SK-N-MC (cell line): ENCODE data around the gene ALAD.
"Not testable (repeated sequence)": the region's sequence is repeated elsewhere in the genome, so short reads cannot be mapped to it uniquely, and the experiment has no call there.

Experiments used
- DNase-seq: peaks from one replicate; pipeline ENCODE4 v3.0.0-alpha.2; 2011; ENCODE audit warnings: low read depth, low spot score
- H3K27ac ChIP-seq: fragments of 200-600 bp; sonication (generic); 2 replicates; pipeline ENCODE4 v1.5.1; 2016; ENCODE audit warnings: mixed run types
- H3K36me3 ChIP-seq: fragments of 200-600 bp; sonication (generic); 2 replicates; pipeline ENCODE4 v1.6.1; 2017; ENCODE audit warnings: antibody characterized with exemption, low read length, mixed read lengths; ENCODE audit not compliant: insufficient read depth
- H3K4me3 ChIP-seq: fragments of 200-600 bp; sonication (generic); 2 replicates; pipeline ENCODE4 v1.5.1; 2016
- H3K9ac ChIP-seq: fragments of 200-600 bp; sonication (generic); 2 replicates; pipeline ENCODE4 v1.8.0; 2017; ENCODE audit warnings: mixed run types, mixed read lengths; ENCODE audit not compliant: insufficient read length
- H3K9me3 ChIP-seq: fragments of 200-600 bp; sonication (generic); 2 replicates; pipeline ENCODE4 v1.6.1; 2017; ENCODE audit warnings: low read depth, mild to moderate bottlenecking, antibody characterized with exemption, low read length, moderate library complexity, mixed read lengths
- EZH2 ChIP-seq: fragments of 200-600 bp; sonication (generic); IDR thresholded peaks from one replicate; pipeline ENCODE4 v1.6.1; 2017; ENCODE audit warnings: antibody characterized with exemption
- FOXP2 ChIP-seq: optimal IDR thresholded peaks from 2 replicates; pipeline ENCODE3; 2011; ENCODE audit warnings: mild to moderate bottlenecking, moderate library complexity; ENCODE audit not compliant: insufficient read depth; ENCODE audit errors: extremely low read length, control extremely low read depth
- POLR2AphosphoS5 ChIP-seq: IDR thresholded peaks from 2 replicates; pipeline ENCODE4 v1.6.1; 2012; ENCODE audit warnings: mild to moderate bottlenecking, low read depth, low read length, borderline replicate concordance

Gene ALAD

DNA sequence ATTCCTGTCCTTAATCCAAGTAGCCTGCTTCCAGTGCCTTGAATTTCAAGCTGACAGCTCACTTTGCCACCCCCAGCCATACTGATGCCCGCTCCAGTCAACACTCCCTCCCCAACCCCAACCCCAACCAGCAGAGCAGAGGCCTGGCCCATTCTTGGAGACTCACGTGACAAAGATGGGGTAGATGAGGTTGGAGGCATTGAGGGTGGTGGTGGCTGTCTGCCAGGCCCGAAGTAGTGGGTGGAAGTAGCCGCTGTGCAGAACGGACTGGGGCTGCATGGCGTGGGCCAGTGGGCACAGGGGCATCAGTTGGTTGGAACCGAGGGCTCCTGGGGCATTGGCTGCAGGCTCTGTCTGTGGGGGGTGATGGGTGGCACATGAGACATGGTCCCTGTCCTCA lies 7.8 kb downstream of the ALAD start:
- Histone ChIP-seq H3K9ac (no peak overlapping the region), H3K36me3 (peaks cover 5% of the 10 kb centered on the region; the same call in 1 of the 2 replicates)

DNA sequence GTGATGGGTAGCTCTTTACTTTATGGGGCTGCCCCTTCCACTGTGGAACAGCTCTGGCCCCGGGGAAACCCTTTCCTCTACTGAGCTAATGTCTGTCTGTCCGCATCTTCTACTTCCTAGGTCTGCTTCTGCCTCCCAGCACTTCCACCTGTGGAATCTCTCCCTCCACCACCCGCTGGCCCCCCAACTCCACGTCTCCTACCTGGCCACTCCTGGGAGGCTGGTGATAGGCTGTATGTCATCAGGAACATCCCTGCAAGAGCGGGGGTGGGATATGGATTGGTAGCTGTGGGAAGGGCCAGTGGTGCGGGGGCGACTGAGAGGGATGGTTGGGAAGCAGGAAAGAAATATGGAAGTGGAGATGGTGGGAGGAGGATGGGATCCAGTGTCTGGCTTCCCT lies 9.2 kb downstream of the ALAD start:
- Histone ChIP-seq H3K9ac (no peak overlapping the region), H3K9me3 (no peaks in the 10 kb centered on the region), H3K36me3 (peaks cover 9% of the 10 kb centered on the region; the same call in 1 of the 2 replicates), H3K4me3 (no peak overlapping the region), H3K27ac (no peak overlapping the region)
- TF ChIP-seq EZH2 (no peak), FOXP2 (no peak), POLR2AphosphoS5 (no peak)
- DNase-seq = no peak

More for the DNA sequence above, 7.8 kb downstream of the ALAD start:
- DNase-seq = no peak
- TF ChIP-seq EZH2 = no peak
- TF ChIP-seq POLR2AphosphoS5 = no peak
- no peak for TF ChIP-seq FOXP2
- Histone ChIP-seq H3K4me3 (no peak overlapping the region), H3K9me3 (no peaks in the 10 kb centered on the region), H3K27ac (no peak overlapping the region)

DNA sequence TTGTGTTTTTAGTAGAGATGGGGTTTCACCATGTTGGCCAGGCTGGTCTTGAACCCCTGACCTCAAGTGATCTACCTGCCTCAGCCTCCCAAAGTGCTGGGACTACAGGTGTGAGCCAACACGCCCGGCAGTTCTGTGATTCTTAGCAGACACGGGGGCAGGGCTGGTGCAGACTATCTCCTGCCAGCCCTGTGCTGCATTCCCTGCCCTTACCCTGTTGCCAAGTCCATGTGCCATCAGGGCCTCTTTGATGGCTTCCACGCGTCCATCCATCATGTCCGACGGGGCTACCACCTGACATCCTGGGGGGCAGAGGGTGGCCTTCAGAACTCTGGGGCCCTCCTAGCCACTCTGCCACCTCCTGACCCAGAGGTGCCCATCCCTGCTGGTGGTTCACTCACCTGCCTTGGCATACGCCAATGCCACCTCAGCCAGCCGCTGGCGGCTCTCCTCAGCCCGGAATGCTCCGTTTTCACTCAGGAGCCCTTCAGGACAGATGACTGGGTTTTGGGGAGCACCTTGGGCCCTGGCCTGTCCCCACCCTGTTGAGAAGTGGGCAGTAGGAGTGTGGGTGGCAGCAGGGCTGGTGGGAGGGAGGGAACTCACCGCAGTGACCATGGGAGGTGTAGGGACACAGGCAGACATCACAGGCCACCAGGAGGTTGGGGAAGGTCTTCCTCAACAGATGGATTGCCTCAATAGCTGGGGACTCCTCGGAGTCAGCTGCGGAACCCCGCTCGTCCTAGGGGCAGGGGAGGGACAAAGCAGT lies 10.7 kb downstream of the ALAD start:
- DNase-seq = no peak
- Histone ChIP-seq H3K9ac (no peak overlapping the region), H3K27ac (no peak overlapping the region), H3K9me3 (no peaks in the 10 kb centered on the region), H3K36me3 (peaks cover 9% of the 10 kb centered on the region; the same call in 1 of the 2 replicates), H3K4me3 (no peak overlapping the region)
- no peak for TF ChIP-seq EZH2
- no peak for TF ChIP-seq POLR2AphosphoS5
- no peak for TF ChIP-seq FOXP2

DNA sequence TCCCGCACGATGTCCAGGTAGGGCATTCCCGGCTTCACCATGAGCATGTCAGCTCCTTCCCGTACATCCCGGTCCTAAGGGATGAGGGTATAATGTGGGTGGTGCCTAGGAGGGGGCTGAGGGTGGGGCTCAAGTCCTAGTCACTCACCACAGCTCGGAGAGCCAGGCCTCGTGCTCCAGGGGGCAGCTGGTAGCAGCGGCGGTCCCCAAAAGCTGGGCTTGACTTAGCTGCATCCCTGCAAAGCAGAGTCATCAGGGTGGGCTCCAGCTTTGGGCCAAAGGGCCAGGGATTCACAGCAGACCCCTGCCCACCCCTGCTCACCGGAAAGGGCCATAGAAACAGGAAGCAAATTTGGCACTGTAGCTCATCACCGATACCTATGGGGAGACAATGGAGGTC lies 11.6 kb downstream of the ALAD start:
- Histone ChIP-seq H3K36me3 (peaks cover 9% of the 10 kb centered on the region; the same call in 1 of the 2 replicates), H3K27ac (no peak overlapping the region), H3K9ac (no peak overlapping the region), H3K9me3 (no peaks in the 10 kb centered on the region), H3K4me3 (no peak overlapping the region)
- DNase-seq = no peak
- TF ChIP-seq EZH2 (no peak), POLR2AphosphoS5 (no peak), FOXP2 (no peak)

DNA sequence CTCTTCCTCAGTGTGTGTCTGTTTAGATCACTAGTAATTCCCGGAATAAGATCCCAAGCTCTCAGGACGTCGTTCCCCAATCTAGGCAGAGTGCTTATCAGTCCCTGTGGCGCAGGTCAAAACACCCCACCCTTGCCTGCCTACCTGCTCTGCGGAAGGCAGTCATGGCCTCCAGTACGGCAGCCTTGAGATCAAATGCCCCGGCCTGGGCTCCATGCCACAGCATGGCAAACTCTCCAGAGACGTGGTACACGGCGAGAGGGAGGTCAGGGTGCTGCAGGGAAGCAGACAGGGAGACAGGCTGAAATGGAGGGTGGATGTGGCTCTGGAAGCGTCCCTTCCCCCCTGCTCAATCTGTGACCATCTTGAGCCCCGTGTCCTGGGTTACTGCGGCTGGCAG lies 12.3 kb downstream of the ALAD start:
- H3K27ac ChIP-seq = no peak overlapping the region
- peaks cover 9% of the 10 kb centered on the region; the same call in 1 of the 2 replicates for H3K36me3 ChIP-seq
- no peak overlapping the region for H3K9ac ChIP-seq
- TF ChIP-seq POLR2AphosphoS5 = no peak
- no peak for TF ChIP-seq FOXP2
- TF ChIP-seq EZH2 = no peak
- H3K4me3 ChIP-seq = no peak overlapping the region
- DNase-seq = no peak
- H3K9me3 ChIP-seq = no peaks in the 10 kb centered on the region

DNA sequence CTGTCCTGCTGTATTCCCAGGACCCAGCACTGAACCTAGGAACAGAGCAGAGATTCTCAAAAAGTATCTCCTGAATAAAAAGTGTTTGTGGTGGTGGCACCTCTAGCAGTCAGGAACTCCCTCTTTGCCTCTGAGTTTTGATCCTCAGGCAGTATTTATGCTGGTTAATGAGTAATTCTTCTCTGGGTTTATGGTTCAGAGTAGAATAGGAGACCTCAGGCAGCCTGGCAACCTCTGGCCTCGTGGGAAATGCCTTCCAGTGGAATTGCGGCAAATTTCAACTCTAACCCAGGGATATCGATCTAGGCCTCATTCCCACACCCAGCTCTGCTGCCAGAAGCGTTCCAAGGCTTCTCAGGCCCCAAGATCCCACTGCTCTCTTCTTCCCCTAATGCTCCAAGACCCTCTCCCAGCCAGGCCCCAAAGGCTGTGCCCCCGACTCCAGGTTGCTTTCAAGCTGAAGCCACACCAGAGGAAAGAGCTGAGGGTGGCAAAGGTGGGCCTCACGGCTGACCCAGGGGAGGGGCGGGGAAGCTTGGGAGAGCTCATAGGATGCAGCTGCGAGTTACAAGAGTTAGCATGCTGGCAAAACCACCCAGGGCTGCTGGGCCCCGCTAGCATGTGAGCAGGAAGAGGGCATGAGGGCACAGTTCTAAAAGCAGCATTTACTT lies 13.4 kb downstream of the ALAD start:
- DNase-seq = no peak
- Histone ChIP-seq H3K36me3 (peaks cover 9% of the 10 kb centered on the region; the same call in 1 of the 2 replicates), H3K9ac (no peak overlapping the region), H3K9me3 (no peaks in the 10 kb centered on the region), H3K27ac (no peak overlapping the region), H3K4me3 (no peak overlapping the region)
- no peak for TF ChIP-seq EZH2
- no peak for TF ChIP-seq POLR2AphosphoS5
- no peak for TF ChIP-seq FOXP2

DNA sequence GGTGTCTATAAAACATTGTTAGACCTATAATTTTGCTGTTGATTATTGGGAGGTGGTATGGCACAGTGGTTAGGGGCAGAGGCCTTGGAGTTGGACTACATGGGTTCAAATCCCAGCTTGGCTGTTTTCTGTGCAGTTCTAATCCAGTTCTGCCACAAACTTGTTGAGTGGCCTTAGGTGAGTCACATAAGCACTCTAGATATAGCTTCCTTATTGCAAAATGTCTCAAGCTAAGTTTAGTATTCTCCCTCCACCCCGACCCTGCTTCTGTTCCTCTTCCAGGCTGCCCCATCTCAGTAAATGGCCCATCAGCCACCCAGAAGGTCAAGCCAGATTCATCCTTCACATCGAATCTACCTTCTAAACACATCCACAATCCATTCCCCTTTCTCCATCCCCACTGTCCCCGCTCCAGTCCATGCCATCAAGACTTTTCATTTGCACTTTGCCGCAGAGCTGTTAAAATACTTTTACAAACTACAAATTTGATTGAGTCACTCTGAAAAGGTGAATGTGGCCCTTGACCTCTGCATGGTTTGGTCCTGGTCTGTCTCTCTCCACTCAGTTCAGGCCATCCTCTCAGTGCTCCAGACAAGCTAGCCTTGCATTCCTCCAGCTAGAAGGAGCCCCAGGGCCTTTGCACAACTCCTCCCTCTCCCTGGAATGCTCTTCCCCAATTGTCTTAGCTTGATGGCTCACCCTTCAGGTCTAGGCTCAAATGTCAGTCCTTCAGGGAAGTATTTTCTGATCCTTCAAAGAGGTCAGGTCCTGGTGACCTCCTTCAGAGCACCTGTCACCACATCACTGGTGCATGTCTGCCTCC lies 14.3 kb downstream of the ALAD start:
- Histone ChIP-seq H3K9ac (no peak overlapping the region), H3K27ac (no peak overlapping the region), H3K36me3 (peaks cover 4% of the 10 kb centered on the region; the same call in 1 of the 2 replicates), H3K9me3 (no peaks in the 10 kb centered on the region), H3K4me3 (no peak overlapping the region)
- TF ChIP-seq EZH2 (no peak), POLR2AphosphoS5 (no peak), FOXP2 (no peak)
- no peak for DNase-seq

DNA sequence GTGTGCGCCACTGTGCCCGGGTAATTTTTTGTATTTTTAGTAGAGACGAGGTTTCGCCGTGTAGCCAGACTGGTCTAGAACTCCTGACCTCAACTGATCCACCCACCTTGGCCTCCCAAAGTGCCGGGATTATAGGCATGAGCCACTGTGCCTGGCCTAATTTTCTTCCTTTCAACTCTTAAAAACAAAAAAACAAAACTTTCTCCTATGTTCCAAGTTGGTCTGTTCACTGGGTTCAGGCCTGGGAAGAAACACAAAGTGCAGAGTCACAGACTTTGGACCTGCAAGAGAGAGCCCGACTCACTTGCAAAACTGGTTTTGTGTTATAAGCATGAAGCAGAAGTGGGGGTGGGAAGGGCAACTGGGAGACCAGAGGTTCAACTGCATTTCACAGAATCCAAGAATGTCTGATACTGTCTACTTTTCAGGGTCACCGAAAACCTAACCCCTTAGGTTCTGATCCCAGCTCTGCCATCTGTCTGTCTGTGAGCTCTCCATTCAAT lies 19.1 kb downstream of the ALAD start:
- no peak for TF ChIP-seq EZH2
- no peak for TF ChIP-seq POLR2AphosphoS5
- TF ChIP-seq FOXP2 = no peak
- H3K36me3 ChIP-seq = no peaks in the 10 kb centered on the region; the same call in 1 of the 2 replicates
- H3K27ac ChIP-seq = no peak overlapping the region
- DNase-seq = no peak
- H3K9ac ChIP-seq = no peak overlapping the region
- H3K4me3 ChIP-seq = no peak overlapping the region
- H3K9me3 ChIP-seq = no peaks in the 10 kb centered on the region

DNA sequence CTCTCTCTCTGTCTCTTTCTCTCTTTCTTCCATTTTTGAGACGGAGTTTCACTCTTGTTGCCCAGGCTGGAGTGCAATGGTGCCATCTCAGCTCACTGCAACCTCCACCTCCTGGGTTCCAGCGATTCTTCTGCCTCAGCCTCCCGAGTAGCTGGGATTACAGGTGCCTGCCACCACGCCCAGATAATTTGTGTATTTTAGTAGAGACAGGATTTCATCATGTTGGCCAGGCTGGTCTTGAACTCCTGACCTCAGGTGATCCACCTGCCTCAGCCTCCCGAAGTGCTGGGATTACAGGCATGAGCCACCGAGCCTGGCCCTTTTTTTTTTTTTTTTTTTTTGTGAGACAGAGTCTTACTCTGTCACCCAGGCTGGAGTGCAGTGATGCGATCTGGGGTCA lies 19.6 kb downstream of the ALAD start:
- not testable (repeated sequence) for H3K9me3 ChIP-seq, H3K4me3 ChIP-seq, H3K27ac ChIP-seq, DNase-seq, H3K36me3 ChIP-seq, H3K9ac ChIP-seq
